ENCODE results near the gene PTPN23. TPM values are rescaled to one million over a fixed set of nuclear protein-coding genes. Genes with fewer than 3 reads are reported as not detected.

PTPN23 gene
- total RNA-seq, 1 donor, result 30.0 TPM

GRCh38 chr3:47434849-47435248, 54.0 kb downstream of the PTPN23 start:
- Histone ChIP-seq H4K20me1 (ENCODE audit: insufficient read depth, low read length) (no peaks in the 10 kb centered on the region), H3K79me2 (ENCODE audit: insufficient read depth, low read length) (peaks cover 5% of the 10 kb centered on the region), H3K36me3 (ENCODE audit: insufficient read depth, low read length) (peaks cover 33% of the 10 kb centered on the region), H3K4me2 (ENCODE audit: insufficient read depth, low read length) (no peak overlapping the region), H2AFZ (ENCODE audit: low read length) (no peak overlapping the region), H3K4me1 (ENCODE audit: insufficient read depth, low read length) (peaks cover 4% of the 10 kb centered on the region), H3K4me3 (ENCODE audit: insufficient read depth, low read length) (no peak overlapping the region), H3K9me3 (ENCODE audit: low read depth, low read length) (no peaks in the 10 kb centered on the region), H3K27ac (ENCODE audit: low read depth, low read length) (no peak overlapping the region), H3K27me3 (ENCODE audit: insufficient read depth, low read length) (no peaks in the 10 kb centered on the region)
- no peak for TF ChIP-seq CTCF (IDR thresholded peaks at IDR 0.05; ENCODE audit: extremely low read depth, low read depth, low read length)
- DNase-seq (ENCODE audit: insufficient read length, low spot score, missing footprints), result no peak

DNA sequence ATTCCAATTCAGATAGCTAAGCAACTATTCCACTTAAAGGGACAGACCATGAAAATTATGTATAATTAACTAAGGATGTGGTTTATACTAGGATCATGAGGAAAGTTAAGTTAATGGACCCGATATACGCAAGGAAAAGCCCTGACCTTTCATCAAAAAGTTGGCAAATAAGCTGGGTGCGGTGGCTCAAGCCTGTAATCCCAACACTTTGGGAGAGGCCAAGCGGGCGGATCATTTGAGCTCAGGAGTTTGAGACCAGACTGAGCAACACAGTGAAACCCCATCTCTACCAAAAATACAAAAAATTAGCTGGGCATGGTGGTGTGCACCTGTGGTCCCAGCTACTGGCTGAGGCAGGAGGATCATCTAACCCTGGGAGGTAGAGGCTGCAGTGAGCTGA, 55.4 kb downstream of the PTPN23 start:
- H3K79me2 ChIP-seq (ENCODE audit: insufficient read depth, low read length), result peaks cover 8% of the 10 kb centered on the region
- peaks cover 4% of the 10 kb centered on the region for H3K4me1 ChIP-seq (ENCODE audit: insufficient read depth, low read length)
- TF ChIP-seq CTCF (IDR thresholded peaks at IDR 0.05; ENCODE audit: extremely low read depth, low read depth, low read length), result no peak
- H3K27ac ChIP-seq (ENCODE audit: low read depth, low read length), result no peak overlapping the region
- H2AFZ ChIP-seq (ENCODE audit: low read length), result no peak overlapping the region
- no peak overlapping the region for H3K4me2 ChIP-seq (ENCODE audit: insufficient read depth, low read length)
- no peaks in the 10 kb centered on the region for H3K9me3 ChIP-seq (ENCODE audit: low read depth, low read length)
- H3K27me3 ChIP-seq (ENCODE audit: insufficient read depth, low read length), result no peaks in the 10 kb centered on the region
- no peaks in the 10 kb centered on the region for H4K20me1 ChIP-seq (ENCODE audit: insufficient read depth, low read length)
- H3K4me3 ChIP-seq (ENCODE audit: insufficient read depth, low read length), result no peak overlapping the region
- peaks cover 34% of the 10 kb centered on the region for H3K36me3 ChIP-seq (ENCODE audit: insufficient read depth, low read length)
- DNase-seq (ENCODE audit: insufficient read length, low spot score, missing footprints), result no peak

- Histone ChIP-seq H3K36me3 (ENCODE audit: insufficient read depth, low read length) (peaks cover 26% of the 10 kb centered on the region), H3K27me3 (ENCODE audit: insufficient read depth, low read length) (no peaks in the 10 kb centered on the region)
- peak; percentile 39 for TF ChIP-seq CTCF (IDR thresholded peaks at IDR 0.05; ENCODE audit: extremely low read depth, low read depth, low read length)
These were observed 59.3 kb downstream of the PTPN23 start for GRCh38 chr3:47440131-47440530.

GRCh38 chr3:47441796-47442551, 61.2 kb downstream of the PTPN23 start:
- H3K36me3 ChIP-seq (ENCODE audit: insufficient read depth, low read length), result peaks cover 23% of the 10 kb centered on the region
- peaks cover 39% of the 10 kb centered on the region for H3K79me2 ChIP-seq (ENCODE audit: insufficient read depth, low read length)
- no peak for TF ChIP-seq CTCF (IDR thresholded peaks at IDR 0.05; ENCODE audit: extremely low read depth, low read depth, low read length)
- peaks cover 18% of the 10 kb centered on the region for H3K4me1 ChIP-seq (ENCODE audit: insufficient read depth, low read length)
- H3K4me2 ChIP-seq (ENCODE audit: insufficient read depth, low read length), result no peak overlapping the region
- no peak for DNase-seq (ENCODE audit: insufficient read length, low spot score, missing footprints)
- H3K9me3 ChIP-seq (ENCODE audit: low read depth, low read length), result no peaks in the 10 kb centered on the region
- no peak overlapping the region for H3K4me3 ChIP-seq (ENCODE audit: insufficient read depth, low read length)
- no peaks in the 10 kb centered on the region for H3K27me3 ChIP-seq (ENCODE audit: insufficient read depth, low read length)
- peaks cover 9% of the 10 kb centered on the region for H4K20me1 ChIP-seq (ENCODE audit: insufficient read depth, low read length)
- no peak overlapping the region for H2AFZ ChIP-seq (ENCODE audit: low read length)
- peak overlapping the region; percentile 11 for H3K27ac ChIP-seq (ENCODE audit: low read depth, low read length)

More at GRCh38 chr3:47440131-47440530, 59.3 kb downstream of the PTPN23 start:
- Histone ChIP-seq H3K9me3 (ENCODE audit: low read depth, low read length) (no peaks in the 10 kb centered on the region), H3K27ac (ENCODE audit: low read depth, low read length) (no peak overlapping the region), H3K79me2 (ENCODE audit: insufficient read depth, low read length) (peaks cover 25% of the 10 kb centered on the region), H3K4me3 (ENCODE audit: insufficient read depth, low read length) (no peak overlapping the region), H3K4me2 (ENCODE audit: insufficient read depth, low read length) (no peak overlapping the region), H2AFZ (ENCODE audit: low read length) (no peak overlapping the region), H3K4me1 (ENCODE audit: insufficient read depth, low read length) (peaks cover 18% of the 10 kb centered on the region), H4K20me1 (ENCODE audit: insufficient read depth, low read length) (peaks cover 9% of the 10 kb centered on the region)
- no peak for DNase-seq (ENCODE audit: insufficient read length, low spot score, missing footprints)

Measured in osteoblast (primary cell).